ENCODE results near the gene TMEM116. TPM values are rescaled to one million over a fixed set of nuclear protein-coding genes. Genes with fewer than 3 reads are reported as not detected.
"Not testable (repeated sequence)": the region's sequence is repeated elsewhere in the genome, so short reads cannot be mapped to it uniquely, and the experiment has no call there.

Gene TMEM116
- total RNA-seq = 2.0 and 3.4 TPM in 2 replicates

DNA sequence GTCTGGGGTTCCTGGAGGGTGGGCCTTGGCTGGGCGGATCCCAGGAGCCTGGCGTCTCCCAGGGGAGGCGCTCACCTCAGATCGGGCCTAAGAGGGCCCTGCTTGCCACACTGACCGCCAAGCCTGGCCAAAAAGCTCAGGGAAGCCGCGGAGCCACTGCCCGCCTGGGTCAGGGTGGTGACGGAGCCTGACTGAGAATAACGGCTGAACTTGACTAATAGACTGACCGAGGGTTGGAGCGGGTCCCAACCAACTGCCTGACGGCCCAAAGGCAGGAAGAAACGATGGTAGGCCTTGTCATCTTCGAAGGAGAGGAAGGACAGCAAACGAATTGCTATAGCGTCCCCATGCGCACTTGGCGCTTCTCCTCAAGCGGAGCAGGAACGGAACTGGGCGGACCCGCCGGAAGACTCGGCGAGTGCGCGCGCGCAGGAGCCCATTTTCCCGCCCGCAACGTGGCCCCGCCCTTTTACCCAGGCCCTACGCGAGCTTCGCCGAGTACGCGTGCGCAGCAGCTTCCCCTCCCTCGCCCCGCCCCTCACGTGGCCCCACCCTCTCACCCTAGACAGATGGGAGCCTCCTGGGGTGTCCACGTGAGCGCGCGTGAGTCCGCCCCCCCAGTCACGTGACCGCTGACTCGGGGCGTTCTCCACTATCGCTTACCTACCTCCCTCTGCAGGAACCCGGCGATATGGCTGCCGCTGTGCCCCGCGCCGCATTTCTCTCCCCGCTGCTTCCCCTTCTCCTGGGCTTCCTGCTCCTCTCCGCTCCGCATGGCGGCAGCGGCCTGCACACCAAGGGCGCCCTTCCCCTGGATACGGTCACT lies at the start of gene TMEM116, which contains the start of gene ERP29:
Gene TMEM116, minus strand, starts transcription at position 391 of the 826 bp plus-strand sequence. CDS start 7,895 bp downstream, outside the sequence.
Gene ERP29, plus strand, starts transcription at position 652 of the 826 bp plus-strand sequence. Its CDS starts 40 bp downstream, at position 692.
- DNase-seq (ENCODE audit: low read depth in 2 of 2) = peak; percentile 99 to 100

DNA sequence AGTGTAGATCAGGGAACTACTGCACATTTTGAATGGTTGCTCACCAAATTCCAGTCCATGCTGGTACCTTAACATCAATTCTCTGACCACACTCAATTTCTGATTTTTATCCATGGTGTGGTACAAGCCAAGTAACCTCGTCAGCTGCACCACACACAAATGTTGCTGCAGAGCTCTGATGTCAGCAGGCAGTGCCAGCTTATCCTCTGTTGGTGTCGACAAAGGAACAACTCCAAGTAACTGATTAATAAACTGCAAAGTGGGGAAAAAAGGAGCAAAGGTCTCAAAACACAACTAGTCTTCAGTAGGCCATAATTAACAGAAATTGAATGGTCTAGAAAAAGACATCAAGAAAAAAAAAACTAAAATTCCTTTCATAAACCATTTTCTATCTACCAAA lies 48.2 kb upstream of the TMEM116 start:
- no peak for DNase-seq (ENCODE audit: low read depth in 2 of 2)

DNA sequence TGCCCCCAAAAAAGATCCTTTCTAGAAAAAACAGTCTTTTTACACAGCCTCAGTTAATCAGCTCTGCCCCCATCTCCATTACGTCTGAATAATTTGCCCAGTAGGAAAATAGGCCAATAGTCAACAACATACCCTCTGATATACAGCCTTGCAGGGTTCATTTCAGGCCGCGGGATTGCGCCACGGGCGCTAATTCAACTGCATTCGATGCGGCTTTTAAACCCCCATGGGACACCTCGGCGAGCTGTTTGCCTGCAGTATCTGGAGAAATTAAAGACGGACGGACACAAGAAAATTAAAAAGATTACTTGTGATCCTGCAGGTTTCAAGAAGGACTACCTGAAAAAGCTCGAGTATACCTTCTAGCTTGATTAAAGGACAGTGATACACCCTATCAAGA lies 36.4 kb upstream of the TMEM116 start:
- DNase-seq (ENCODE audit: low read depth in 2 of 2) = no peak

DNA sequence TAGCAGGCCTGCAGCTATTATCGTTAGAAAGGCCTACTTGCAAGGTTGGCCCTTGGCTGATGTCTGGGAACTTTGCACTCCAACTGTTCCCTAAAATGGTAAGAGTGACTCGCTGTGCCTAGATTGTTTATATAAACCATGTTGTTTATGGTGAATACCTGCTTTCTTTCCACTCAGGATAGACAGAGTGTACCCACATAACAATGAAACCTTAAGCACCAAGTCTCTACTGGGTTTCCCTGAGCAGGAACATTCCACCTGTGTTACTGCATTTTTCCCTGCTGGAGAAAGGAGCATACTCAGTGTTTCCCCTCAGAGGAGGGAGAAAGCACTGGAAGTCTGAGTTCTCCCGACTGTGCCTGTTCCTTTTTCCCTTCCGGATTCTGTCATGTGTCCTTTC lies 33.0 kb upstream of the TMEM116 start:
- DNase-seq (ENCODE audit: low read depth in 2 of 2) = no peak

DNA sequence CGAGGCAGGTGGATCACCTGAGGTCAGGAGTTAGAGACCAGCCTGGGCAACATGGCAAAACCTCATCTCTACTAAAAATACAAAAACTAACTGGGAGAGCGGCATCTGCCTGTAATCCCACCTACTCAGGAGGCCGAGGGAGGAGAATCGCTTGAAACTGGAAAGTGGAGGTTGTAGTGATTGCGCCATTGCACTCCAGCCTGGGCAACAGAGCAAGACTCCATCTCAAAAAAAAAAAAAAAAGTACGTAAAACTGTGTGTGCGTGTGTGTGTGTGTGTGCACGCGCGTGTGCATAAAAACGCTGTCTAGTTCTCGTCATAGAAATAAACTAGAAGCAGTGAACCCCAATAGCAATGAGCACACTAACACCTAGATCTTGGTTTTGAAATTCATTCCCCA lies 23.6 kb upstream of the TMEM116 start:
- not testable (repeated sequence) for DNase-seq (ENCODE audit: low read depth in 2 of 2)

DNA sequence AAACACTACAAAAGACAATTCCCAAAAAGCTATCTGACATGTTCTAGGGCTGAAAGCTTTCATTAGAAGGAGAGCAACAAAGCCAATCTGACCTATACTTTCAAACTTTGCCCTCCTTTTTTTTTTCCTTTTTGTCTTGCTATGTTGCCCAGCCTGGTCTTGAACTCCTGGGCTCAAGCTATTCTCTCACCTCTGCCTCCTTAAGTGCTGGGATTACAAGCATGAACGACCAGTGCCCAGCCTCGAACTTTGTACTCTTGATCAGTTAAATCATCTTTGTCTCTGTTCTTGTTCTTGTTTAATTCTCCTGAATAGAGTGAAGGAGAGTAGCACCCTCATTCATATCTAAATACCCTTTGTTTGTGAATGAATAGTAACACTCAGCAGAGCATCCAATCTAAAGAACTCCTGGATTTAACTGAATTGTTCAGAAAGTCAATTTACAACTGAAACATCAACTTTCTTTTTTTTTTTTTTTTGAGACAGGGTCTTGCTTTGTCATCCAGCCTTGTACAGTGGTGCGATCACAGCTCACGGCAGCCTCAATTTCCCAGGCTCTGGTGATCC lies 22.3 kb upstream of the TMEM116 start:
- DNase-seq (ENCODE audit: low read depth in 2 of 2) = no peak

DNA sequence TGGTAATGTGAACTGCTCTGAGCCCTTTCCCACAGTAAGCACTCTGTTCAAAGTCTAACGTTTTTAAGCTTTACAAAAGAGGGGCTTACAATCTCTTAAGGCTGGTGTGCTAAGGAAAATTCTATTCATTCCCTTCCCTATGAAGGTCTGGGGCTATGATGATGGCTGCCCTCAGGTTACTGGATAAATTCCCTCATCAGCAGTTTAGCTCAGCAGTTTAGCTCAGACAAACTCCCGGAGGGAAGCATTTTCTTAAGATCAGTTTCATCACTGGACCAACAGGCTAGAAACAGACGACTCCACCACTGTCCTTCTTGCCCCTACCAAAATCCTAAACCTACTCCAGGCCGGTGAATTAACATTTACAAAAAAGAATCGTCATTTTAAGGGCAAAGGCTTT lies 19.3 kb upstream of the TMEM116 start:
- DNase-seq (ENCODE audit: low read depth in 2 of 2) = no peak

DNA sequence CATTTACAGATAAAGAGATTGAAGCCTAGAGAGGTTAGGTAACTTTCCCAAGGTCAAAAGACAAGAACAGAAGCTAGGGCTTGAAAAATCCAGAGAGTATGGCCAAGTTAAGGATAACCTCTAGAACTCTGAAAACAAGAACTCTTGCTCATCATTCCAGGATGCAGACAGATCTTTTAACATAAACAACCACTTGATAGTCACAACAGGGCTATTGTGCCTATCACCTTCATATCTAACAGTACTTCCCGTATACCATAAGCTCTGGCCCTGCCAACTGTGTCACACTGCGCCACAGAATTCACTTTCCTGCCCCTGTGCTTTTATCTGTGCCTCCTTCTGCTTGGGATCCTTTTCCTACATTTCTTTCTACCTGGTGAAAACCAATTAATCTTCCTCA lies 18.5 kb upstream of the TMEM116 start:
- peak; percentile 46 to 64 for DNase-seq (ENCODE audit: low read depth in 2 of 2)

DNA sequence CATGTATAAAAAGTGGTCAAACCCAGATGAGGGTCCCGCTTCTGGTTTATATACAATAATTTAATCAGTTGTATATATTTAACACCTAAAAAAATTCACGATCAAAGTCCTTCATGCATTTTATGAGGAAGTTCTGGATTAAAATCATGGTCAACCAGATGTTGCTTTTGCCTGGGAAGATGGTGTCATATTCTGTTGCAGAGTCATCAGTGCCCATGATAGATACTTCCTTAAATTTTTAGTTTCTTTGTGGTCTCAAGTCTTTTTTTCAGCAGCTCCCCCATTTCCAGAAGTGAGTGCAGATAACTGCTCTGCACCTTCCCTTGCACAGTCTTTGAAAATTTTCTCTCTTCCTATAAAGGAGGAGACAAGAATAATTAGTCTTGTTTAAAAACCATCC lies 16.3 kb upstream of the TMEM116 start:
- DNase-seq (ENCODE audit: low read depth in 2 of 2) = no peak

DNA sequence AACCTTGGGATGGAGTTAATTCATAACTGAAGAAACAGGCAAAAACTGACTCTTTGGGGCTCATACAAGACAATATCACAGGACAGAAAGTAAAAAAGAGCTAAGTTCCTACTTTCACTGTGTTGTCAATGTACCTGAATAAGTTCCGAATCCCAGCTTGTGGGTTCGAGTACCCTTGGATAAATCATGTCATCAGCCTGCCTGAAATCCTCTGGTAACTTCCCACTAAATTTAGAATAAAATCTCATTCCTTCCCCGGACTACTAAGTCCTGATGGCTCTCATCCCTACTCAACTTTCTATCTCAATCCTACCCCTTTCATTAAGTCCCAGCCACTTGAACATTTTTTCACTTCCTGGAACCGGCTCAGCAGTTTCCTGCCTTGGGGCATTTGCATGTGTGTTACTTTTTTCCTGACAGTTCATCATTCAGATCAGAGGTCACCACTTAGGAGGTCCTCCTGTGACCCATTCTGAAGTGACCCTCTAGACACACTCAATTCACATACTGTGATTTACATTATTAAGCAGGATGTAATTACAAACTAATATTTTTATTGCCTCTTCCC lies 12.9 kb upstream of the TMEM116 start:
- DNase-seq (ENCODE audit: low read depth in 2 of 2) = peak; percentile 17 to 56

DNA sequence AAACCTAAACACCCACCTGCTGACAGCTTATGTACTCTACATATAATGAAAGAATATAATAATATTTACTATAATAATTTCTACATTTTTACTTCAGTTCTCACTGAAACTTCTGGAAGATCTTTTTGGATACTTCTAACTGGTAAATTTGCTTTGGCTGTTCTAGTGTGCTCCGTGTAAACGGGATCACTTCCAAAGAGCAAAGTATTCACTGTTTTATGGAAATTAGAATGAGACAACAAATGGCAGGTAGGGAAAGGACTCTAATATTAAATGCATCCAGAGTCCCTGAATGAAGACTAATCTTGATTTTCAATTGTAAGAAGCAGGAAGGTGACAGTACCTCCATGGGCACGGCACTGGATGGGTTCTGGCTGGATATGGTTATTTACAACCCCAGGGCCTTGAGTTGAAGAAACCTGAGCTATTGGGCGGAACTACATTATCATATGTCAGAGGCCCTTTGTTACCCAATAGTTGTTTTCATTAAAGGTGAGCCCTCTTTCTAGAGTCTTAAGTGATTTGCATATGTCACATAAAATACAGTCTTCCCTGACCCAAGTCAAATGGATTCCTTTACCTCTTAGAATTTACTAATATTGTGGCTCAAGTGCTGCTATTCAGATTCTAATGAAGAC lies 10.9 kb upstream of the TMEM116 start:
- DNase-seq (ENCODE audit: low read depth in 2 of 2) = no peak

DNA sequence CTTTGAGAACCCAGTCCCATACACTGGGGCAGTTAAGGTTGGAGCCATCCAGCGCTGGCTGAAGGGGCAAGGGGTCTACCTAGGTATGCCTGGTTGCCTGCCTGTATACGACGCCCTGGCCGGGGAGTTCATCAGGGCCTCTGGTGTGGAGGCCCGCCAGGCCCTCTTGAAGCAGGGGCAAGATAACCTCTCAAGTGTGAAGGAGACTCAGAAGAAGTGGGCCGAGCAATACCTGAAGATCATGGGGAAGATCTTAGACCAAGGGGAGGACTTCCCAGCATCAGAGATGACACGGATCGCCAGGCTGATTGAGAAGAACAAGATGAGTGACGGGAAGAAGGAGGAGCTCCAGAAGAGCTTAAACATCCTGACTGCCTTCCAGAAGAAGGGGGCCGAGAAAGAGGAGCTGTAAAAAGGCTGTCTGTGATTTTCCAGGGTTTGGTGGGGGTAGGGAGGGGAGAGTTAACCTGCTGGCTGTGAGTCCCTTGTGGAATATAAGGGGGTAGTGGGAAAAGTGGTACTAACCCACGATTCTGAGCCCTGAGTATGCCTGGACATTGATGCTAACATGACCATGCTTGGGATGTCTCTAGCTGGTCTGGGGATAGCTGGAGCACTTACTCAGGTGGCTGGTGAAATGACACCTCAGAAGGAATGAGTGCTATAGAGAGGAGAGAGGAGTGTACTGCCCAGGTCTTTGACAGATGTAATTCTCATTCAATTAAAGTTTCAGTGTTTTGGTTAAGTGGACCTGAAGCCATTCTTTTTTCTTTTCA lies 9.5 kb upstream of the TMEM116 start:
- no peak for DNase-seq (ENCODE audit: low read depth in 2 of 2)

DNA sequence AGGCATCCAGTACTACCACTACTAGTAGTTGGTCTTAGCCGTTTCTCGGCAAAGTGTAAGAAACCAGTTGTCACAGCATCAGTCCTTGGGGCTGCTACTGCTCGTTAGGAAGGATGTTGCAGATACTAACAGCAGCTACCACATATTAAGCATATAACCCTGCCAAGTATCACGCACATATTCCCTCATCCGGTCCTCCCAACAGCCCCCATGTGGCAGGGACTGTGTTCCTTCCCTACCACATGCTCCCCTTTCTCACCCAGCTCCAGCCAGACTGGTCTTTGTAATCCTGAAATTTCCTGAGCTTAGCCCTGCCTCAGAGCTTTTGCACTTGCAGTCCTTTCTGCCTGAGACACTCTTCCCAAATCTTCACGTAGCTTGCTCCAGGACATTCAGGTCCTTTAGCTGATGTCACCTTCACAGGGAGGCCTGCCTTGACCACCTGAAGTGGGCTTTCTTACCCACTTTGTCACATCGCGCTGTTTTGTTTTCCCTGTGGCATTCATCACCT lies 8.0 kb upstream of the TMEM116 start:
- no peak for DNase-seq (ENCODE audit: low read depth in 2 of 2)

DNA sequence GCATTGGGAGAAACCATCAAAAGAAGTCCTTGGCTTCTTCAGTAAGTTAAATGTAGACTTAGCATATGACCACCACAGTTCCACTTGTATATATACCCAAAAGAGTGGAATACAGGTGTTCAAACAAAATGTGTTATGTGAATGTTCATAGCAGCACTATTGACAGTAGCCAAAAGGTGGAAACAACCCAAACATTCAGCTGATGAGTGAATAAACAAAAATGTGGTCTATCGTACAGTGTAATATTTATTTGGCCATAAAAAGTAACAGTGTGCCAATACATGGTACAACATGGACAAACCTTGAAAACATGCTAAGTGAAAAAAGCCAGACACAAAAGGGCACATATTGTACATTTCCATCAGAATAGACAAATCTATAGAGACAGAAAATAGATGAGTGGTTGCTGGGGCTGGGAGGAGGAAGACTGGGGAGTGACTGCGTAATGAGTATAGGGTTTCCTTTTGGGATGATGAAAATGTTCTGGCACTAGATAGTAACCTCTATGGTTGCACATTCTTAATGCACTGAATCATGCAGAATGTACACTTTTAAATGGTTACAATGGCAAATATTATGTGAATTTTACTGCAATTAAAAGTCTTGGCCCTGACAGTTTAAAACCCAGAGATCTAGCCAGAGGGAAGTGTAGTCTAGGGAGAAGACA lies 5.7 kb upstream of the TMEM116 start:
- peak; percentile 6 to 53 for DNase-seq (ENCODE audit: low read depth in 2 of 2)

DNA sequence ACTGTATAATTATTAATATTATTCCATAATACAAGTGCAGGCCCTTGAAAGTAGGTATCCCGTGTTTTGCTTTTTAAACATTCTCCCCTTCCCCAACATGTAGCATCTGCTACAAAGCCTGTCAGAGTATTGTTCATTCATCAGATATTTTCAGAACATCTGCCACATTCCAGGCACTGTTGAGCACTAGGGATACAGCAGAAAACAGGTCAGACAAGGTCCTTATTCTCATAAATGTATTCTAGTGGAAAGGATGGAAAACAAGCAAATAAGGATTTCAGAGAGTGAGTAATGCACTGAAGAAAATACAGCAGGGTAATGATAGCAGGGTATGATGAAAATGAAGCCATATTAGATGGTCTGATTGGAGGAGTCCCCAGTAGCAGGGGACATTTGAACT lies 4.1 kb upstream of the TMEM116 start:
- no peak for DNase-seq (ENCODE audit: low read depth in 2 of 2)

DNA sequence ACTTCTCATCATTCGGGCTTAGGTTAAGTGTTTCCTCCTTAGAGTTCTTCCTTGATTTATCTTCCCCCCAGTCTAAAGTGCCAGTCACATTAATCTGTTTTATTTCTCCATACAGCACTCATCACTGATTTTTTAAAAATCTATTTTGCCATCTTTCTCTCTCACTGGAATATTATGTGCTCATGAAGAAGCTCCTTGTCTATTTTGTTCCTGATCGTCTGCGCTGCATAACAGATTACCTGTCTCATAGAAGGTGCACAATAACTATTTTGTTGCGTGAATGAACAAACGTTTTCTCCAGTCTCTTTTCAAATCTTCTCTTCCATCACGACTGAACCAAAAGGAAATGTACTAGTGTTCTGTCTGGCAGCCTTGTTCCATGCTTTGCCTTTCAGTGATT lies 3.0 kb upstream of the TMEM116 start:
- DNase-seq (ENCODE audit: low read depth in 2 of 2) = no peak

DNA sequence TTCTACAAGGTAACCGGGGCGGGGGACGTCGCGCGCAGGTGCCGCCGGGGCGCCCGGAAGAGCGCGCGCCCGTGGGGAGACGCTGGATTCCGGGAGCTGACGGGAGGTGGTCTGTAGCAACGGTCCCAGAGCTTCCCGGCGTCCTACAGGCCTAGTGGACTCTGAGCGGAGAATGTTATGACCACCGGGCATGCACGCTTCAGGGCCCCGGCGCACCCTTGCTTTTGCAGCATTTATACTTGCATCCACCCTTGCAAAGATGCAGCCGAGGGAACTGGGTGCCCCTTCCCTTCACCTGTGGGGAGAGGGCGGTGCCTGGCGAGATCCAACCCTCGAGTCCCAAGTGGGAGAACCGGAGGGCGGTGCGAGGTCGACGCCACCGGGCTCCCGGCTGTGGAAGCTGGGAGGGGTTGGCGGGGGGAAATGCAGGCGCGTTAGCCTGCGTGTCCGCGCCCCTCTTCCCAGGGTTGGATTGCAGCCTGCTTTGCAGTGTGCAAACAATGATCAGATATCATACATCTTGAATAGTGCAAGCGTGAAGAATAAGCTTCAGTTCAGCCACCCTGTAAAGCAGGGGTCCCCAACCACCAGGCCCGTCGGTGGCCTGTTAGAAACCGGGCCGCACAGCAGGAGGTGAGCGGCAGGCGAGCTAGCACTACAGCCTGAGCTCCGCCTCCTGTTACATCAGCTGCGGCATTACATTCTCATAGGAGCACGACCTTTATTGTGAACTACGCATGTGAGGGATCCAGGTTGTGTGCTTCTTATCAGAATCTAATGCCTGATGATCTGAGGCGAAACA lies 837 bp upstream of the TMEM116 start:
- DNase-seq (ENCODE audit: low read depth in 2 of 2) = peak; percentile 89 to 90

DNA sequence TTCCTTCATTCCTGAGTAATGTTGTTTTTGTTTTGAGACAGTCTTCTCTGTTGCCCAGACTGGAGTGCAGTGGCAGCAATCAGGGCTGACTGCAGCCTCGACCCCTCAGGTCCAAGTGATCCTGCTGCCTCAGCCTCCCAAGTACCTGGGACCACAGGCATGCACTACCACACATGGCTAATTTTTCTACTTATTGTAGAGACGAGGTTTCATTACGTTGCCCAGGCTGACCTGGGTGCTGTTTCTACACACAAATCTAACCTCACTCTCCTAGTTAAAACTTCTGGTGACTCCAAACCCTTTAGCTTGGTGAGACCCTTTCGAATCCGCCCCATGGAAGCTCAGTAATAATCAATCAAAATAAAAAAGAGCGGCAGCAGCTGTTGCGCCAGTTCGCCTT lies 1.3 kb downstream of the TMEM116 start:
- DNase-seq (ENCODE audit: low read depth in 2 of 2) = no peak

DNA sequence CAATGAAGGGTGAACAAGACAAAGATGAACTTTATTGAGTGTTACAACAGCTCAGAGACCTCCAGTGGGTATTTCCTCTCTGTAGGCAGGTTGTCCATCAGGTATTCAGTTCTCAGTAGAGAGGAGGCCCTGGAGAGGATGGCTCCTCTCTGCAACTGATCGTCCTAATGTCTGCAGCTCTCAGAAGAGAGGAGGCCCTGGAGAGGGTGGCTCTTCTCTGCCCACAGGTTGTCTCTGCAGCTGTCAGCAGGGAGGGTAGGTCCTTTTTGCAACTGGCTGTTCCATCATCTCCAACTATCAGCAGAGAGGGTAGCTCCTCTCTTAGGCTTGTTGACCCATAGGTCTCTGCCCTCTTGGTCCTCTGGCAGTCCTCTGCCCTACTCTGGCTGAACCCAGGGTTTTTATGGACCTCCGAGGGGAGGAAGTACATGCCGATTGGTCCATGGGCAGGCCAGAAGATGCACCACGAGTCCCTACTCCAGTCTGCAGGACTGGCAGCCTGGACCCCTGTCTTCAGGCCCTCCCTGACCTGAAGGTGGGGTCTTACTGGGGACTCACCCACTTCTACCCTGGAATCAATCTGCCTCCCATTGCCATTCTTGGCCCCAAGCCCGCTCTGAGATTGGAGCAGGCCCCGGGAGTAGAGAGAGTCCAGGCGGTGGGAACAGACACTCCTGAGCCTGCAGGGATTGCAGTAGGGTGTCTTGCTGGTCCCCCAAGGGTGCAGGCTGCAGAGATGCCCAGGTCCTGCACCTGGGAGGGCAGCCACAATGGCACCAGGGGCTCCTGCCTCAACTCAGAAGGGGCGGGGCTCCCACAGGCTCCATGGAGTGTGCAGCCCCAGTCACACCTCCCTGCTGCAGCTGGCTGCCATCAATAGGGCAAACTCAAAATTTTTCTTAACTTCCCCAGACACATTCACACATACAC lies 2.3 kb downstream of the TMEM116 start:
- DNase-seq (ENCODE audit: low read depth in 2 of 2) = no peak

All from lung microvascular endothelial cell (primary cell).